IMR-90 (cell line): ENCODE measurements around the gene SIGLEC9. TPM values are rescaled to one million over a fixed set of nuclear protein-coding genes. Genes with fewer than 3 reads are reported as not detected.

Experiments
- ATAC-seq: fragments of 200-7000 bp; cut with Tn5 transposase; 2 replicates; pipeline ENCODE4 v1.9.1; 2020; ENCODE audit warnings: low read depth, mild to moderate bottlenecking, moderate library complexity
- BruUV-seq: library from RNA; stranded (reverse); fragments of 400-500 nt; replicated peaks from 2 replicates; lab custom pipeline; 2021; lab: Mats Ljungman, UMichigan
- CTCF ChIA-PET: fragments of 300-600 bp; formaldehyde crosslinking; extraction: SDS; loops from one replicate; lab custom pipeline; 2021; ENCODE audit warnings: antibody characterized with exemption; lab: Yijun Ruan, JAX
- POLR2A ChIA-PET: fragments of 300-600 bp; sonication (Branson Sonifier 250); formaldehyde crosslinking; loops from one replicate; lab custom pipeline; 2022; ENCODE audit warnings: antibody characterized with exemption; ENCODE audit not compliant: unreplicated experiment; lab: Charles Lee
- DNase-seq: peaks from one replicate; pipeline ENCODE4 v3.0.0; 2013
- H2AFZ ChIP-seq: replicated peaks from 2 replicates; pipeline ENCODE3; 2013; ENCODE audit warnings: low read length, mild to moderate bottlenecking; ENCODE audit not compliant: poor library complexity
- H2AK5ac ChIP-seq: 2 replicates; pipeline ENCODE4 v1.6.1; 2013; ENCODE audit warnings: low read depth, low read length, inconsistent platforms
- H2AK9ac ChIP-seq: replicated peaks from 2 replicates; pipeline ENCODE3; 2013; ENCODE audit warnings: mild to moderate bottlenecking, low read depth, low read length, moderate library complexity; ENCODE audit not compliant: poor library complexity
- H2BK120ac ChIP-seq: 2 replicates; pipeline ENCODE4 v1.6.1; 2013; ENCODE audit warnings: low read depth, low read length, inconsistent platforms
- H2BK15ac ChIP-seq: 3 replicates; pipeline ENCODE4 v1.6.1; 2013; ENCODE audit warnings: low read depth, low read length, inconsistent platforms
- H2BK20ac ChIP-seq: 2 replicates; pipeline ENCODE4 v1.6.1; 2013; ENCODE audit warnings: low read depth, mild to moderate bottlenecking, inconsistent platforms, low read length, moderate library complexity
- H2BK5ac ChIP-seq: 2 replicates; pipeline ENCODE4 v1.6.1; 2013; ENCODE audit warnings: mild to moderate bottlenecking, low read depth, low read length, inconsistent platforms; ENCODE audit not compliant: poor library complexity, severe bottlenecking
- H3K14ac ChIP-seq: replicated peaks from 2 replicates; pipeline ENCODE4 v1.6.1; 2013; ENCODE audit warnings: low read depth, low read length, inconsistent platforms
- H3K18ac ChIP-seq: 2 replicates; pipeline ENCODE4 v1.6.1; 2013; ENCODE audit warnings: low read depth, low read length, control low read depth
- H3K23ac ChIP-seq: 2 replicates; pipeline ENCODE4 v1.6.1; 2013; ENCODE audit warnings: low read depth, low read length, inconsistent platforms
- H3K27ac ChIP-seq: 2 replicates; pipeline ENCODE4 v1.5.1; 2013; ENCODE audit warnings: mild to moderate bottlenecking, control low read depth, low read length; ENCODE audit not compliant: insufficient read depth
- H3K27me3 ChIP-seq: 2 replicates; pipeline ENCODE4 v1.6.1; 2013; ENCODE audit warnings: low read length; ENCODE audit not compliant: control insufficient read depth, insufficient read depth
- H3K36me3 ChIP-seq: 2 replicates; pipeline ENCODE4 v1.6.1; 2013; ENCODE audit warnings: low read length, mixed read lengths; ENCODE audit not compliant: control insufficient read depth, insufficient read depth
- H3K4ac ChIP-seq: 2 replicates; pipeline ENCODE4 v1.6.1; 2013; ENCODE audit warnings: low read depth, low read length, inconsistent platforms
- H3K4me1 ChIP-seq: 2 replicates; pipeline ENCODE4 v1.6.1; 2013; ENCODE audit warnings: low read length, mixed read lengths; ENCODE audit not compliant: control insufficient read depth, insufficient read depth
- H3K4me2 ChIP-seq: 2 replicates; pipeline ENCODE4 v1.6.1; 2013; ENCODE audit warnings: low read depth, mild to moderate bottlenecking, control low read depth, low read length, moderate library complexity
- H3K4me3 ChIP-seq: 2 replicates; pipeline ENCODE4 v1.5.1; 2013; ENCODE audit warnings: low read depth, mild to moderate bottlenecking, control low read depth, low read length, moderate library complexity; ENCODE audit not compliant: insufficient read depth
- H3K56ac ChIP-seq: 2 replicates; pipeline ENCODE4 v1.6.1; 2013; ENCODE audit warnings: low read length, inconsistent platforms; ENCODE audit not compliant: insufficient read depth; ENCODE audit errors: extremely low read depth
- H3K79me1 ChIP-seq, 2 experiments: 2 replicates each; pipeline ENCODE4 v1.6.1; 2013; ENCODE audit warnings: low read length in 2 of 2, inconsistent platforms in 1 of 2, low read depth in 1 of 2
- H3K9ac ChIP-seq: 2 replicates; pipeline ENCODE4 v1.6.1; 2013; ENCODE audit warnings: low read depth, low read length, control low read depth
- H3K9me1 ChIP-seq: 2 replicates; pipeline ENCODE4 v1.6.1; 2013; ENCODE audit warnings: low read length, inconsistent platforms; ENCODE audit not compliant: insufficient read depth
- H3K9me3 ChIP-seq: 2 replicates; pipeline ENCODE4 v1.6.1; 2013; ENCODE audit warnings: low read length; ENCODE audit not compliant: control insufficient read depth, insufficient read depth
- H4K20me1 ChIP-seq: 2 replicates; pipeline ENCODE4 v1.6.1; 2013; ENCODE audit warnings: low read length, inconsistent platforms; ENCODE audit not compliant: insufficient read depth
- H4K5ac ChIP-seq: 2 replicates; pipeline ENCODE4 v1.6.1; 2013; ENCODE audit warnings: mild to moderate bottlenecking, low read depth, low read length, control low read depth
- H4K8ac ChIP-seq, 2 experiments: 2 replicates each; pipeline ENCODE4 v1.6.1; 2013; ENCODE audit warnings: low read depth in 2 of 2, low read length in 2 of 2, control low read depth in 1 of 2, inconsistent platforms in 1 of 2
- H4K91ac ChIP-seq: 2 replicates; pipeline ENCODE4 v1.6.1; 2013; ENCODE audit warnings: low read depth, low read length, inconsistent platforms; ENCODE audit not compliant: insufficient read depth
- ELK1 ChIP-seq: fragments of 150-350 bp; IDR thresholded peaks from 2 replicates; pipeline ENCODE4 v1.6.1; 2016; ENCODE audit warnings: low read depth, mild to moderate bottlenecking, low read length, moderate library complexity, borderline replicate concordance
- WGBS, 2 experiments: methylation state at CpG; one replicate each; pipeline versions ENCODE4 v1.1.5 to v1.1.7; 2013; ENCODE audit warnings: missing lambda C conversion rate in 2 of 2; ENCODE audit not compliant: insufficient read length in 1 of 2; ENCODE audit errors: extremely low coverage in 2 of 2; 5-methylcytosine and 5-hydroxymethylcytosine counted together
- dilution Hi-C: fragments of 300-500 bp; cut with HindIII; formaldehyde crosslinking; loops from one replicate; pipeline ENCODE4 v1.14.3; 2018; ENCODE audit warnings: low sequenced_read_pairs; ENCODE audit not compliant: unreplicated experiment
- in situ Hi-C: fragments of 300-500 bp; cut with MboI; formaldehyde crosslinking; loops from 3 replicates; pipeline ENCODE4 v1.14.3; 2019; ENCODE audit warnings: low sequenced_read_pairs, inconsistent platforms, mixed read lengths
- intact Hi-C: fragments of 100-400 bp; cut with micrococcal nuclease; formaldehyde crosslinking; loops from 2 replicates; pipeline ENCODE4 v1.10.0; 2022
- polyA plus RNA-seq, 3 experiments: library from polyadenylated mRNA; depleted of rRNA; stranded (reverse); fragments of >200 nt; gene quantifications; 2 replicates each; pipeline ENCODE4 v1.2.3, GENCODE V29; 2012; ENCODE audit warnings: low replicate concordance in 1 of 3
- total RNA-seq: library from RNA; depleted of rRNA; stranded (reverse); fragments of >200 nt; gene quantifications from 2 replicates; pipeline ENCODE4 v1.2.3, GENCODE V29; 2012

The SIGLEC9 gene
- total and polyA plus RNA-seq, 2 of the 4 experiments (the other 2 are of a cell fraction), result 0.03 TPM; not detected in 1

- H3K4ac ChIP-seq, result no peak overlapping the region
- H3K14ac ChIP-seq, result no peak overlapping the region
- no peak overlapping the region for H4K8ac ChIP-seq
- no peak overlapping the region for H2AK5ac ChIP-seq
- H3K36me3 ChIP-seq, result no peaks in the 10 kb centered on the region
- no CpG with 5 or more reads among the region's 4 CpGs for WGBS, 2 experiments
- dilution Hi-C loops, result no loop called here
- POLR2A ChIA-PET, result no interaction called here
- no peaks in the 10 kb centered on the region for H3K9me1 ChIP-seq
- no peak overlapping the region for H4K91ac ChIP-seq
- no peak overlapping the region for H2BK15ac ChIP-seq
- H3K79me1 ChIP-seq, result no peaks in the 10 kb centered on the region
- no peak overlapping the region for H3K4me3 ChIP-seq
- no peak for ATAC-seq
- H2AFZ ChIP-seq, result no peak overlapping the region
- no peak overlapping the region for H3K9ac ChIP-seq
- H2BK20ac ChIP-seq, result no peak overlapping the region
- H3K4me2 ChIP-seq, result no peak overlapping the region
- no peak overlapping the region for H2BK120ac ChIP-seq
- BruUV-seq, result no TSS peak
- no peaks in the 10 kb centered on the region for H3K4me1 ChIP-seq
- no peak for DNase-seq
- CTCF ChIA-PET, result no interaction called here
- peaks cover 1% of the 10 kb centered on the region; the same call in 1 of the 2 replicates for H3K27me3 ChIP-seq
- no peak overlapping the region for H3K27ac ChIP-seq
- no peak for TF ChIP-seq ELK1
- H4K5ac ChIP-seq, result no peak overlapping the region
- H3K23ac ChIP-seq, result no peak overlapping the region
- no peaks in the 10 kb centered on the region for H4K20me1 ChIP-seq
- H2AK9ac ChIP-seq, result no peak overlapping the region
- no peak overlapping the region for H3K56ac ChIP-seq
- no peak overlapping the region for H3K18ac ChIP-seq
- in situ Hi-C loops, result no loop called here
- no peaks in the 10 kb centered on the region for H3K9me3 ChIP-seq
- H2BK5ac ChIP-seq, result no peak overlapping the region
- intact Hi-C loops, result no loop called here
These were observed 35.0 kb downstream of the SIGLEC9 start for GRCh38 chr19:51159656-51160055.
